ENCODE results near the gene GFI1B. TPM values are rescaled to one million over a fixed set of nuclear protein-coding genes. Genes with fewer than 3 reads are reported as not detected.

GFI1B gene
- total and polyA plus RNA-seq, 2 of the 4 experiments (the other 2 are of a cell fraction), result 0.02 TPM; not detected in 1

GRCh38 chr9:132980157-132980556 is 1.7 kb downstream of the GFI1B start:
- H4K8ac ChIP-seq (ENCODE audit: low read depth in 2 of 2, low read length in 2 of 2), result no peak overlapping the region
- H2BK15ac ChIP-seq (ENCODE audit: low read depth, low read length), result no peak overlapping the region
- H2AK5ac ChIP-seq (ENCODE audit: low read depth, low read length), result no peak overlapping the region
- no peak overlapping the region for H3K4ac ChIP-seq (ENCODE audit: low read depth, low read length)
- no peak overlapping the region for H4K91ac ChIP-seq (ENCODE audit: insufficient read depth, low read depth, low read length)
- no peak overlapping the region for H3K18ac ChIP-seq (ENCODE audit: low read depth, low read length)
- TF ChIP-seq NFE2L2 (IDR thresholded peaks at IDR 0.05; ENCODE audit: low read depth, low read length), result no peak
- TF ChIP-seq CEBPB (IDR thresholded peaks at IDR 0.05; ENCODE audit: low read depth, low read length), result no peak
- TF ChIP-seq BHLHE40 (IDR thresholded peaks at IDR 0.05; ENCODE audit: low read depth, low read length), result no peak
- no peak for TF ChIP-seq SMC3 (IDR thresholded peaks at IDR 0.05; ENCODE audit: low read depth, low read length)
- TF ChIP-seq RAD21 (IDR thresholded peaks at IDR 0.05; ENCODE audit: low read length), result no peak
- no peak for TF ChIP-seq MXI1 (IDR thresholded peaks at IDR 0.05; ENCODE audit: borderline replicate concordance, low read depth, low read length)
- TF ChIP-seq POLR2A (IDR thresholded peaks at IDR 0.05; ENCODE audit: low read depth, low read length), result no peak
- no peak for TF ChIP-seq CHD1 (IDR thresholded peaks at IDR 0.05; ENCODE audit: low read depth, low read length)
- TF ChIP-seq, protein P1, sequence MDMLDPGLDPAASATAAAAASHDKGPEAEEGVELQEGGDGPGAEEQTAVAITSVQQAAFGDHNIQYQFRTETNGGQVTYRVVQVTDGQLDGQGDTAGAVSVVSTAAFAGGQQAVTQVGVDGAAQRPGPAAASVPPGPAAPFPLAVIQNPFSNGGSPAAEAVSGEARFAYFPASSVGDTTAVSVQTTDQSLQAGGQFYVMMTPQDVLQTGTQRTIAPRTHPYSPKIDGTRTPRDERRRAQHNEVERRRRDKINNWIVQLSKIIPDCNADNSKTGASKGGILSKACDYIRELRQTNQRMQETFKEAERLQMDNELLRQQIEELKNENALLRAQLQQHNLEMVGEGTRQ (IDR thresholded peaks at IDR 0.05; ENCODE audit: low read depth, low read length), result no peak
- TF ChIP-seq, protein P2, sequence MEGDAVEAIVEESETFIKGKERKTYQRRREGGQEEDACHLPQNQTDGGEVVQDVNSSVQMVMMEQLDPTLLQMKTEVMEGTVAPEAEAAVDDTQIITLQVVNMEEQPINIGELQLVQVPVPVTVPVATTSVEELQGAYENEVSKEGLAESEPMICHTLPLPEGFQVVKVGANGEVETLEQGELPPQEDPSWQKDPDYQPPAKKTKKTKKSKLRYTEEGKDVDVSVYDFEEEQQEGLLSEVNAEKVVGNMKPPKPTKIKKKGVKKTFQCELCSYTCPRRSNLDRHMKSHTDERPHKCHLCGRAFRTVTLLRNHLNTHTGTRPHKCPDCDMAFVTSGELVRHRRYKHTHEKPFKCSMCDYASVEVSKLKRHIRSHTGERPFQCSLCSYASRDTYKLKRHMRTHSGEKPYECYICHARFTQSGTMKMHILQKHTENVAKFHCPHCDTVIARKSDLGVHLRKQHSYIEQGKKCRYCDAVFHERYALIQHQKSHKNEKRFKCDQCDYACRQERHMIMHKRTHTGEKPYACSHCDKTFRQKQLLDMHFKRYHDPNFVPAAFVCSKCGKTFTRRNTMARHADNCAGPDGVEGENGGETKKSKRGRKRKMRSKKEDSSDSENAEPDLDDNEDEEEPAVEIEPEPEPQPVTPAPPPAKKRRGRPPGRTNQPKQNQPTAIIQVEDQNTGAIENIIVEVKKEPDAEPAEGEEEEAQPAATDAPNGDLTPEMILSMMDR (conservative IDR thresholded peaks at IDR 0.05; ENCODE audit: low read depth, low read length), result no peak
- no peak for TF ChIP-seq MAFK (IDR thresholded peaks at IDR 0.05; ENCODE audit: low read depth, low read length)
- TF ChIP-seq RFX5 (IDR thresholded peaks at IDR 0.05; ENCODE audit: low read depth, low read length), result no peak
- TF ChIP-seq FOS (IDR thresholded peaks at IDR 0.05; ENCODE audit: low read depth, low read length), result no peak
- no peaks in the 10 kb centered on the region for H3K9me3 ChIP-seq (ENCODE audit: control insufficient read depth, insufficient read depth, low read length)
- no TSS peak for BruUV-seq (replicated peaks)
- H3K9me1 ChIP-seq (ENCODE audit: insufficient read depth, low read length), result no peaks in the 10 kb centered on the region
- no peak overlapping the region for H2BK5ac ChIP-seq (ENCODE audit: low read depth, low read length, poor library complexity, severe bottlenecking)
- H2BK120ac ChIP-seq (ENCODE audit: low read depth, low read length), result no peak overlapping the region
- H2BK20ac ChIP-seq (ENCODE audit: low read depth, low read length), result no peak overlapping the region
- peaks cover 78% of the 10 kb centered on the region for H3K27me3 ChIP-seq (ENCODE audit: control insufficient read depth, insufficient read depth, low read length)
- no peak overlapping the region for H3K27ac ChIP-seq (ENCODE audit: insufficient read depth, low read length)
- no peaks in the 10 kb centered on the region for H3K4me1 ChIP-seq (ENCODE audit: control insufficient read depth, insufficient read depth, low read length)
- no peak overlapping the region for H2AK9ac ChIP-seq (replicated peaks; ENCODE audit: low read depth, low read length, poor library complexity)
- no peak overlapping the region for H4K5ac ChIP-seq (ENCODE audit: low read depth, low read length)
- dilution Hi-C loops (cut with HindIII; ENCODE audit: low sequenced_read_pairs, unreplicated experiment), result no loop called here
- ChIA-PET POLR2A (ENCODE audit: unreplicated experiment) (no interaction called here), CTCF (no interaction called here)
- H2AFZ ChIP-seq (replicated peaks; ENCODE audit: low read length, poor library complexity), result no peak overlapping the region
- no peak overlapping the region for H3K4me3 ChIP-seq (ENCODE audit: insufficient read depth, low read depth, low read length)
- ATAC-seq (ENCODE audit: low read depth), result no peak
- H3K9ac ChIP-seq (ENCODE audit: low read depth, low read length), result no peak overlapping the region
- no peaks in the 10 kb centered on the region for H4K20me1 ChIP-seq (ENCODE audit: insufficient read depth, low read length)
- in situ Hi-C loops (cut with MboI; ENCODE audit: low sequenced_read_pairs), result no loop called here
- intact Hi-C loops (cut with micrococcal nuclease), result no loop called here
- no peaks in the 10 kb centered on the region for H3K79me1 ChIP-seq (ENCODE audit: low read depth in 1 of 2, low read length in 2 of 2)
- 80% methylated on average over 1 of the region's 5 CpGs; no CpG with 5 or more reads in 1 of the 2 experiments for WGBS, 2 experiments (ENCODE audit: extremely low coverage in 2 of 2, insufficient read length in 1 of 2)
- no peak overlapping the region for H3K14ac ChIP-seq (replicated peaks; ENCODE audit: low read depth, low read length)
- H3K56ac ChIP-seq (ENCODE audit: extremely low read depth, insufficient read depth, low read length), result no peak overlapping the region
- no peak for DNase-seq
- H3K36me3 ChIP-seq (ENCODE audit: control insufficient read depth, insufficient read depth, low read length), result no peaks in the 10 kb centered on the region
- H3K23ac ChIP-seq (ENCODE audit: low read depth, low read length), result no peak overlapping the region
- H3K4me2 ChIP-seq (ENCODE audit: low read depth, low read length), result no peak overlapping the region

All from IMR-90 (cell line).